Measurements from ENCODE around the gene CCDC51. TPM values are rescaled to one million over a fixed set of nuclear protein-coding genes. Genes with fewer than 3 reads are reported as not detected.
"Not testable (repeated sequence)": the region's sequence is repeated elsewhere in the genome, so short reads cannot be mapped to it uniquely, and the experiment has no call there.

The CCDC51 gene
- total RNA-seq, 1 donor from 2014 or later = 22.0 TPM

DNA sequence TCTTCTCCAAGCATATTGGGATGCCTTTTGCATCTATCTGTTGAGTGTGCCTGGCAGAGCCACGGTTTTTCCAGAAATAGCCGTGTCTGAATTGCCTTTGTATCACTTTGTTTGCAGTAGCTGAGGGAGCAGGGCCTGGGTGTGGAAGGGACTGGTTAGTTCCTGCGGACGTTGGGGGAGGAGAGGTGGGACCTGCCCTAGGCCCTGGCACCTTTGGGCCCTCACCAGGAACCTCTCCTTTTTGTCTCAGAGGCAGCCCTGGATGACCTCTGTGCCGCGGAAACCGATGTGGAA lies 25.3 kb upstream of the CCDC51 start:
- TF ChIP-seq, protein P1, sequence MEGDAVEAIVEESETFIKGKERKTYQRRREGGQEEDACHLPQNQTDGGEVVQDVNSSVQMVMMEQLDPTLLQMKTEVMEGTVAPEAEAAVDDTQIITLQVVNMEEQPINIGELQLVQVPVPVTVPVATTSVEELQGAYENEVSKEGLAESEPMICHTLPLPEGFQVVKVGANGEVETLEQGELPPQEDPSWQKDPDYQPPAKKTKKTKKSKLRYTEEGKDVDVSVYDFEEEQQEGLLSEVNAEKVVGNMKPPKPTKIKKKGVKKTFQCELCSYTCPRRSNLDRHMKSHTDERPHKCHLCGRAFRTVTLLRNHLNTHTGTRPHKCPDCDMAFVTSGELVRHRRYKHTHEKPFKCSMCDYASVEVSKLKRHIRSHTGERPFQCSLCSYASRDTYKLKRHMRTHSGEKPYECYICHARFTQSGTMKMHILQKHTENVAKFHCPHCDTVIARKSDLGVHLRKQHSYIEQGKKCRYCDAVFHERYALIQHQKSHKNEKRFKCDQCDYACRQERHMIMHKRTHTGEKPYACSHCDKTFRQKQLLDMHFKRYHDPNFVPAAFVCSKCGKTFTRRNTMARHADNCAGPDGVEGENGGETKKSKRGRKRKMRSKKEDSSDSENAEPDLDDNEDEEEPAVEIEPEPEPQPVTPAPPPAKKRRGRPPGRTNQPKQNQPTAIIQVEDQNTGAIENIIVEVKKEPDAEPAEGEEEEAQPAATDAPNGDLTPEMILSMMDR (conservative IDR thresholded peaks at IDR 0.05; ENCODE audit: low read depth, low read length) = no peak
- no peak for DNase-seq (ENCODE audit: low read depth)
- no peak overlapping the region for H3K4me3 ChIP-seq (ENCODE audit: low read depth, low read length)

DNA sequence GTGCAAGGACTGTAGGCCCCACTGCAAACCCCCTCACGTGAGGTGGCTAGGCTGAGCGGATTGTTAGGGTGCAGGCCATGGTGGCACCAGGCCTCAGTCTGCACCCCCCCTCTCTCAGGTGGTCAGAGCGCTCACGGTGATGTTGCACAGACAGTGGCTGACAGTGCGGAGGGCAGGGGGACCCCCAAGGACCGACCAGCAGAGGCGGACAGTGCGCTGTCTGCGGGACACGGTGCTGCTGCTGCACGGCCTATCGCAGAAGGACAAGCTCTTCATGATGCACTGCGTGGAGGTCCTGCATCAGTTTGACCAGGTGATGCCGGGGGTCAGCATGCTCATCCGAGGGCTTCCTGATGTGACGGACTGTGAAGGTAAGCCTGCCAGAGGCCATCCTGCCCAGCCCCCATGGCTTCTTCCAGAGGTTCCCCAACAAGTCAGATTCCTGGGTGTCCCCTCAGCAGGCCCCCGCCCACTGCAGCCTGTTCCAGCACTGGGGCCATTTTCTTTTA lies 24.8 kb upstream of the CCDC51 start:
- DNase-seq (ENCODE audit: low read depth) = no peak
- TF ChIP-seq, protein P1 (conservative IDR thresholded peaks at IDR 0.05; ENCODE audit: low read depth, low read length) = no peak
- H3K4me3 ChIP-seq (ENCODE audit: low read depth, low read length) = no peak overlapping the region

- no peak overlapping the region for H3K4me3 ChIP-seq (ENCODE audit: low read depth, low read length)
- no peak for DNase-seq (ENCODE audit: low read depth)
- TF ChIP-seq, protein P1 (conservative IDR thresholded peaks at IDR 0.05; ENCODE audit: low read depth, low read length) = no peak
Observed at GRCh38 chr3:48463703-48464102, 23.8 kb upstream of the CCDC51 start.

DNA sequence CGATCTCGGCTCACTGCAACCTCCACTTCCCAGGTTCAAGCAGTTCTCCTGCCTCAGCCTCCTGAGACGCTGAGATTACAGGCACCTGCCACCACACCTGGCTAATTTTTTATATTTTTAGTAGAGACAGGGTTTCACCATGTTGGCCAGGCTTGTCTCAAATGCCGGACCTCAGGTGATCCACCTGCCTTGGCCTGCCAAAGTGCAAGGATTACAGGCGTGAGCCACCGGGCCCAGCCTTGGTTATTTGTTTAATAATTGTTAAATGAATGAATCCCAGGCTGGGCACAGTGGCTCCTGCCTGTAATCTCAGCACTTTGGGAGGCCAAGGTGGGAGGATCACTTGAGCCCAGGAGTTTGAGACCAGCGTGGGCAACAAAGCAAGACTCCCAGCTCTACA lies 21.8 kb upstream of the CCDC51 start:
- not testable (repeated sequence) for DNase-seq (ENCODE audit: low read depth); H3K4me3 ChIP-seq (ENCODE audit: low read depth, low read length)

- TF ChIP-seq, protein P1 (conservative IDR thresholded peaks at IDR 0.05; ENCODE audit: low read depth, low read length) = no peak
- no peak for DNase-seq (ENCODE audit: low read depth)
- H3K4me3 ChIP-seq (ENCODE audit: low read depth, low read length) = no peak overlapping the region
Observed at GRCh38 chr3:48460517-48460902, 20.6 kb upstream of the CCDC51 start.

- DNase-seq (ENCODE audit: low read depth) = no peak
- H3K4me3 ChIP-seq (ENCODE audit: low read depth, low read length) = no peak overlapping the region
- TF ChIP-seq, protein P1 (conservative IDR thresholded peaks at IDR 0.05; ENCODE audit: low read depth, low read length) = no peak
Observed at GRCh38 chr3:48459773-48460516, 20.0 kb upstream of the CCDC51 start.

DNA sequence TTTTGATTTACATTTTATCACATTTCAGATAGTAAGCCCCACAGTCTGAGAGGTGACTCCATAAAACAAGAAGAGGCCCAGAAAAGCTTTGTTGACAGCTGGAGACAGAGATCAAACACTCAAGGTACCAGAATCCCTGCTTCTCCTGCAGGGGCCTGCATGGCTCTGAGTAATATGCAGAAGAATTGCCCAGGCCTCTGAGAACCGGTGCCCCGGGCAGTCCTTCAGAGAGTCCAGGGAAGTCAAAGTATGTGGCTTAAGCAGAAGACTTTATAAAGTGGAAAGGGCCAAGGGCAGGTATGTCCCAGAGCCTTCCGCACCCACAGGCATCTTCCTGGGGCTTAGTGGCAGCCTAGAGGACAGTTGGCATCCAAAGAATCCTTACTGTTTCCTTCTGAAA lies 19.4 kb upstream of the CCDC51 start:
- no peak overlapping the region for H3K4me3 ChIP-seq (ENCODE audit: low read depth, low read length)
- no peak for DNase-seq (ENCODE audit: low read depth)
- TF ChIP-seq, protein P1 (conservative IDR thresholded peaks at IDR 0.05; ENCODE audit: low read depth, low read length) = no peak
